ENCODE results near the gene LMAN2L. TPM values are rescaled to one million over a fixed set of nuclear protein-coding genes. Genes with fewer than 3 reads are reported as not detected.

The LMAN2L gene
- total and polyA plus RNA-seq, 2 of the 8 experiments (the other 6 are each of a cell fraction or from before 2014, with no cell fraction given) = 14.3 to 17.6 TPM

- Histone ChIP-seq H2BK20ac (ENCODE audit: low read length) (no peak overlapping the region), H3K27me3 (replicated peaks in 1 of 4; ENCODE audit: control insufficient read depth in 3 of 4, extremely low read depth in 1 of 4, insufficient read depth in 3 of 4, low read length in 3 of 4) (no peaks in the 10 kb centered on the region; a peak in 1 of 7 replicates), H3K79me1 (ENCODE audit: low read depth, low read length) (no peaks in the 10 kb centered on the region), H2BK120ac (replicated peaks; ENCODE audit: low read depth, low read length) (no peak overlapping the region), H3K36me3 (ENCODE audit: control insufficient read depth in 2 of 4, insufficient read depth in 4 of 4, low read length in 3 of 4) (no peaks in the 10 kb centered on the region), H3K56ac (replicated peaks; ENCODE audit: insufficient read length, low read depth, low read length) (no peak overlapping the region), H3K4ac (replicated peaks; ENCODE audit: insufficient read length, low read depth, low read length) (no peak overlapping the region), H4K5ac (ENCODE audit: insufficient read length, low read depth, low read length) (no peak overlapping the region), H3K4me2 (ENCODE audit: insufficient read depth in 1 of 2, low read depth in 2 of 2, low read length in 2 of 2) (no peak overlapping the region), H3K79me2 (ENCODE audit: control insufficient read depth in 1 of 2, insufficient read depth in 2 of 2, low read length in 2 of 2) (no peaks in the 10 kb centered on the region), H2AFZ (ENCODE audit: low read length) (no peak overlapping the region), H3K4me3 (ENCODE audit: extremely low read depth in 1 of 4, insufficient read depth in 2 of 4, low read depth in 3 of 4, low read length in 4 of 4) (no peak overlapping the region), H3K9ac (replicated peaks in 1 of 4; ENCODE audit: extremely low read depth in 1 of 4, low read depth in 3 of 4, low read length in 3 of 4) (no peak overlapping the region), H3K14ac (ENCODE audit: insufficient read length) (no peak overlapping the region), H2BK15ac (ENCODE audit: low read length) (no peak overlapping the region), H3K9me3 (ENCODE audit: insufficient read depth in 2 of 2, low read depth in 1 of 2, low read length in 1 of 2) (peaks cover 0 to 4% of the 10 kb centered on the region in 2 experiments; a peak in 2 of 4 replicates), H2BK5ac (ENCODE audit: low read depth, low read length) (no peak overlapping the region), H3K23me2 (ENCODE audit: low read depth, low read length) (no peaks in the 10 kb centered on the region), H4K8ac (ENCODE audit: extremely low read depth, insufficient read depth, low read length) (no peak overlapping the region; the same call in 1 of the 2 replicates), H2BK12ac (ENCODE audit: low read depth, low read length) (no peak overlapping the region), H4K91ac (replicated peaks; ENCODE audit: insufficient read length, low read length) (no peak overlapping the region), H3K18ac (ENCODE audit: extremely low read depth, low read length) (no peak overlapping the region), H4K20me1 (replicated peaks in 1 of 2; ENCODE audit: control insufficient read depth in 1 of 2, insufficient read depth in 2 of 2, low read length in 2 of 2) (no peaks in the 10 kb centered on the region), H3K23ac (ENCODE audit: insufficient read length) (no peak overlapping the region), H3K4me1 (replicated peaks in 1 of 4; ENCODE audit: control insufficient read depth in 3 of 4, insufficient read depth in 4 of 4, low read length in 3 of 4) (no peaks in the 10 kb centered on the region; a peak in 1 of 7 replicates), H2AK5ac (ENCODE audit: low read depth, low read length) (no peak overlapping the region), H3K27ac (ENCODE audit: low read depth, low read length) (no peak overlapping the region)
- POLR2A ChIA-PET (ENCODE audit: partially characterized antibody) = interaction anchor here (1.7 to 1.8 kb wide), 2 partner anchors 8 to 31 kb away, joined by 6 read pairs; partner anchors contain the start of gene KANSL3
- no peak for FAIRE-seq
- 92% methylated on average over 11 of the region's 11 CpGs; no CpG with 5 or more reads in 1 of the 2 experiments for WGBS, 2 experiments (ENCODE audit: extremely low coverage in 1 of 2, insufficient coverage in 1 of 2, insufficient read length in 1 of 2, insufficient replicate concordance in 2 of 2, low coverage in 1 of 2, low lambda C conversion rate in 2 of 2, missing lambda C conversion rate in 1 of 2)
- TF ChIP-seq HDAC6 (IDR thresholded peaks at IDR 0.05; ENCODE audit: low read depth, low read length) (no peak), EP300 (IDR thresholded peaks at IDR 0.05; ENCODE audit: borderline replicate concordance in 1 of 2, low read depth in 2 of 2, low read length in 2 of 2) (no peak), CREB1 (IDR thresholded peaks at IDR 0.05) (no peak), CTBP2 (IDR thresholded peaks at IDR 0.05; ENCODE audit: borderline replicate concordance, insufficient read depth, insufficient read length, low read length) (no peak), JUND (IDR thresholded peaks at IDR 0.05; ENCODE audit: low read length) (no peak), SP4 (IDR thresholded peaks at IDR 0.05; ENCODE audit: low read length) (no peak), SRF (IDR thresholded peaks at IDR 0.05; ENCODE audit: low read depth, low read length) (no peak), KDM5A (IDR thresholded peaks at IDR 0.05; ENCODE audit: low read length) (no peak), CEBPB (IDR thresholded peaks at IDR 0.05; ENCODE audit: low read depth, low read length) (no peak), MAX (IDR thresholded peaks at IDR 0.05) (no peak), NRF1 (IDR thresholded peaks at IDR 0.05; ENCODE audit: low read depth, low read length) (no peak), MAFK (IDR thresholded peaks at IDR 0.05; ENCODE audit: low read depth, low read length) (no peak), JUN (IDR thresholded peaks at IDR 0.05; ENCODE audit: low read depth, low read length) (no peak), EGR1 (IDR thresholded peaks at IDR 0.05; ENCODE audit: borderline replicate concordance, low read depth, low read length) (no peak)
- no peak for DNase-seq (ENCODE audit: low read depth in 1 of 2, low spot score in 2 of 2)
- CTCF ChIA-PET (ENCODE audit: partially characterized antibody) = interaction anchor here (0.9 to 1.3 kb wide), 4 partner anchors 20 to 262 kb away, joined by 3 to 5 read pairs (median 4); partner anchors contain the start of gene FER1L5
Observed at GRCh38 chr2:96668771-96669170, 71.1 kb downstream of the LMAN2L start.

All from H1 (cell line).